MV-4-11 (cell line): ENCODE results near the gene TSPAN3.
A peak's percentile ranks its signal among the peaks of the same experiment; 100 is the strongest.

Source experiments
- DNase-seq: peaks from one replicate; lab custom pipeline; 2025; lab: John Stamatoyannopoulos, UW

The TSPAN3 gene

DNA sequence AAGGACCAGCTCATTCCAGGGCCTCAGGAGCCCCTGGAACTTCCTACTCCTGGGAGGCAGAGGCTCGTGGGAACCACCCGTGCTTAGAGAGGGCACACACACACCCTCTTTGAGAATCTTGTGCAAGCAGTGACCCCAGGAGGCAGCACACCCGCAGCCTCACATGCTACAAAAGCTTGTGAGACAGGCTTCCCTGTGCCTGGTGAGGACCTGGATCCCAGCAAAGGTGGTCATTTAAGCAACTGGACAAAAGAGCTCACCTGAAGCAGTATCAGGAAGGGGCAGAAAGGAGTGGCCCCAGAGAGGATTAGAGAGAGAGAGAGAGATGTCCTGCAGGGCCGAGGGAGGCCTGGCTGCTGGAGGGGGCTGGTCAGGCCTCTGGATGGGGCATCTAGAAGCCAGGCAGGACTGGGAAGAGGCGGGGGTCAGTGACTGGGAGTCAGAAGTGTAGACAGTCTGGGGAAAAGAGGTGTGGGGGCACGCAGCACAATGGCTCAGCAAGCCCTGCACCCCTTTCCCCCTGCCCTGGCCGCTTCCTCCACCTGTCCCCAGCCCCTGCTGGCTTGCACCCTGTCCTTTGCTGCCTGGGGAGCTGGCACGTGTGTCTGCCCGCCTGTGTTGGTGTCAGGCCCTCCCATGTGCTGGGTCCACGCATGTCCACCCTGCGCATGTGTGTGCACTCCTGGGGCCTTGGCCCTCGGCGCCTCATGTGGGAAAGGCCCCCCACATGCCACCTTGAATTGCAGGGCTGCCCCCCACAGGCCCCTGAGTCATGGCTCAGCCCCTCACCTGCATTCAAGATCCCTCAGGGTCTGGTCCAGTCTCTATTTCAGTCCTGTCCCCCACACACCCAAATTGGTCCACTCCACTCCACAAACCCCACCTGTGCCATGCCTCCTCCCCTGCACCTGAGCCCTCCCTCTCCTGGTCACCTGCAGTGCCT lies 36.9 kb downstream of the TSPAN3 start:
- DNase-seq, result no peak

GRCh38 chr15:77033417-77033728 lies 37.5 kb downstream of the TSPAN3 start:
- DNase-seq, result no peak

DNA sequence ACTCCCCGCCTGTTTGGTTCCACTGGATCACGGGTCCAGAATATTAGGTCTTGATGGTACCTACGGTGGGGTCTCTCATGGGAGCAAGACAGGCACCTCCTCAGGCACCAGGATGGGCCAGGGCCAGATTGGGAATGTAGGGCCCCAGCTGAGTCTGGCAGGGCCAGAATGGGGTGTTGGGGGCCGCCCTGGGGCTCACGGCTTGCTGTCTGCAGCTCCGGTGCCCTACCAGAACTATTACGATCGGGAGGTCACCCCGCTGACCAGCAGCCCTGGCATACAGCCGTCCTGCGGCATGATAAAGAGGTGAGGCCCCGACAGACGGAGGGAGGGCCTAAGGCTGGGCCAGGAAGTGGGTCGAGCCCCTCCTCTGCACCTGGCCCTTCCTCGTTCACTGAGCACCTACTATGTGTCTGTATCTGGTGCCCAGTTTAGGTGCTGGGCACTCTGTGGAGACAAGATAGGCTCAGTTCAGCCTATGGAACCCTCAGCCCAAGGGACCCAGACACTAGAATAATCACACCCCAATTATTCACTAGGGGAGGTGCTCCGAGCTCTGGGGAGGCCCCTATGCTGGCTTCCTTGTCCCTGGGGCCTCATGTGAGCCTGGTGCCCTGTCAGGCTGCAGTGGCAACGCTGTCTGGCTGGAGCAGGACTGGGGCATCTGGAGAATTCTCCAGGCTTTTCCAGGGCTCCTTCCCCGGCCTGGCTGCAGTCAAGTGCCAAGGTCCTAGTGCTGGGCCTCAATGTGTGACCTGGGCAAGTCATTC lies 38.1 kb downstream of the TSPAN3 start:
- DNase-seq, result no peak

DNA sequence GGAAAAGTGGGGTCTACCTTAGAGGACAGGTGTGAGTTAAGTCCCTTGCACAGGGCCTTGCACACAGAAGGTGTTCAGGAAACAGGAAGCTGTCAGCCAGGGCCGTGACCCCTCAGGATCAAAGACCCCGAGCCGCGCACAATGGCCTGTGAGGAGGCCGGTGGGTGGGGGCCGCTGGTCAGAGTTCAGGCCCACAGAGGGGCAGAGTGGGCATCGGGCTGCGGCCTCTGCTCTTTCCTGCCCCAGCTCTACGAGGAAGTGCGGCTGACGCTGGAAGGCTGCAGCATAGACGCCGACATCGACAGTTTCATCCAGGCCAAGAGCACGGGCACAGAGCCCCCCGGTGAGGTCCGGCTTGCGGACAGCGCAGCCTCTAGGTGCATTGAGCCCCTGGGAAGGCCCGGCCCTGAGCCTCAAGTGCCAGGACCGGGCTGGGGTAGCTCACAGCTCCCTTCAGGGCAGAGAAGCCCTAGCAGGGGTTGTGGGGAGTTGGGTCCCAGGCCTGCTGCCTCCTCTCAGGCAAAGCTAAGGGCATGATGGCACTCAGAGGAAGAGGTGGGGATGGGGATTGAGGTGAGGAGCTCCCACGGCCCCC lies 38.8 kb downstream of the TSPAN3 start:
- no peak for DNase-seq

DNA sequence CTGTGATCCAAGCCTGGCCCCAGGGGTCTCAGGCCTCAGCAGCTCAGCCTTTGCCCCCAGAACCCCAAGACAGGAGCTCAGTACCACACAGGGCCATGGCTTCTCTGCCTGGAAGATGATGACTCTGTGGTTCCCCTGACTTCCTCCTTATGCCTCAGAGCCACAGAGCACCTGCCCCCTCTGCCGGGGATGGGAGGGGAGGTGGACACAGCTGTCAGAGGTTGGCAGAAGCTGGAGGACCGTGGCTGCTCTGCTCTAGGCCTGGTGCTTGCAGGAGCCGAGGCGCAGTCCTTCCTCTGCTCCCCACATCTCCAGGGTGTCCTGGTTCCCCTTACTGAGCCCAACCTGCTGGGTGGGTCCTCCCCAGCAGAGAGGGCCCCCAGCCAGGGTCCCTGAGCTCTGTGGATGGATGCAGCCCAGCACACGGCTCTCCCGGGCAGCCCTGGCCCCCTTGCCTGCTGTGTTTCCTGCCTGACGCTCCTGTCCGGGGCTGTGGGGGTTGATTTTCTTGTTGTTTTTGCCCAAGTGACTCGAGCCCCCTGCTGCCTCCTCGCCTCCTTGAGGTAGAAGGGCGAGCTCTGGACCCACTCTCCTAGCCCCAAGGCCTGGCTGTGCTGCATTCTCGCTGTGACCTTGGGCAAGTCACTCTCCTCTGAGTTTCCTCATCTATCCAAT lies 39.4 kb downstream of the TSPAN3 start:
- peak; percentile 82 for DNase-seq

DNA sequence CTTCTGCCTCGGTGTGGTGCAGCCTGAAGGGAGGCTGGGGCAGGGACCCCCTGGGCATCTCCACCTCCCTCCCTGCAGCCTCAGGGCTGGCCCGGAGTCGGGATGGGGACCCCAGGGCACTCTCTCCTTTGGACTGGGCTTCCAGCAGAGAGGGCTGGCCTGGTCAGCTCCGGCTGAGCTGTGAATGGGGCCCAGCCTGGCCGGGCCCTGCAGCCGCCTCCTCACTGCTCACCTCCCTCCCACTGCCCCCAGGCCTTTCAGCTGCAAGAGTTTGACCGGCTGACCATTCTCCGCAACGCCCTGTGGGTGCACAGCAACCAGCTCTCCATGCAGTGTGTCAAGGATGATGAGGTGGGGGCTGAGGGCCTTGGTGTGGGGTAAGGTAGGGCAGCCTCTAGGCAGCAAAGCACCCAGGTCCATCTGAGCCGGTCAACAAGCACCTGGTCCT lies 40.0 kb downstream of the TSPAN3 start:
- no peak for DNase-seq

GRCh38 chr15:77030048-77030927 lies 40.6 kb downstream of the TSPAN3 start:
- no peak for DNase-seq

- DNase-seq, result no peak
Measured at GRCh38 chr15:77029166-77030047, 41.5 kb downstream of the TSPAN3 start.

GRCh38 chr15:77028451-77029165 lies 42.3 kb downstream of the TSPAN3 start:
- DNase-seq, result no peak

GRCh38 chr15:77027697-77028450 lies 43.0 kb downstream of the TSPAN3 start:
- DNase-seq, result no peak

- no peak for DNase-seq
Measured at GRCh38 chr15:77027111-77027696, 43.7 kb downstream of the TSPAN3 start.

DNA sequence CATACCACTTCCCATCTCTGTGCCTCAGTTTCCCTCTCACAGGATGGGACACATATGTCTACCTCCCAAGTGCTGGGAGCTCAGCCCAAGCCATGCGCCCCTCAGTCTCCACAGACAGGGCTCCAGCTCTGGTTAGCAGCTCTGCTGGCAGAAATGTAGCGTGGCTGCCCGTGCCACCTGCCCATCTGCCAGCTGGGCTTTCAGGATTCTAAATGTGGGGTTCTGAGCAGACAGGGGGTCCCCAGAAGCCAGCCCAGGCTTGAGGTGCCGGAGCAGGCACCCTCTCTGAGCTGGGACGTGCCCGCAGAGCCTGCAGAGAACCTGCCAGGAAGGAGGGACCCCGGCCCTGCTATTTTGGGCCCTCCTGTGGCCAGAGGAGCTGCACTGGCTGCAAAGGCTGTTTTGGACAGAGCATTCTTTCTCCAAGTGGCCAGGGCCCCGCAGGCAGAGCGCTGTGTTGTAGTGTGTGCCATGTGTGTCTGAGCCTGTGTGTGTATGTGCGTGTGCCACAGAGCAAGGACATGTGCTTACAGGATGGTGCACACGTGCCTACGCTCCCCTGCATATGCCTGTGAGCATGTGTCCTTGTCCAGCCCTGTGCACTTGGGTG lies 44.3 kb downstream of the TSPAN3 start:
- no peak for DNase-seq

DNA sequence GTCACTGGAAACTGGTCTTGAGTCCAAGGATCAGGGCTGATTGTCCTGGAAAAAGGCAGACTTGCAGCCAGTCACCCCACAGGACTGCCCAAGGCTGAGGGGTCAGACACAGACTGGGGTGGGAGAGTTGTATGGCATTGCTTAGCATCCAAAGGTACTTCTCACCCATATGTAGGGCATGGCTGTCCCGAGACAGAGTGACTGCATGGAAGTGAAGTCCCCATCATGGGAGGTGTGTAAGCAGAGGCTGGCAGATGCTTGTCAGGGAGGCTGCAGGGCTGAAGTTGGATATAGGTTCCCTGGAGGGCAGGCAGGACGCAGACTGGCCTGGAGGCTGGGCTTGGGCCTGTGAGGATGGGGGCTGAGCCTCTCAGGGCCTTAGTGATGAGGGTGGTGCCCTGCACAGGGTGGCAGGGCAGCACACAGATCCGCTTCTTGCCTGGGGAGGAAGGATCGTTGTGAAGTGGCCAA lies 44.9 kb downstream of the TSPAN3 start:
- DNase-seq, result no peak

DNA sequence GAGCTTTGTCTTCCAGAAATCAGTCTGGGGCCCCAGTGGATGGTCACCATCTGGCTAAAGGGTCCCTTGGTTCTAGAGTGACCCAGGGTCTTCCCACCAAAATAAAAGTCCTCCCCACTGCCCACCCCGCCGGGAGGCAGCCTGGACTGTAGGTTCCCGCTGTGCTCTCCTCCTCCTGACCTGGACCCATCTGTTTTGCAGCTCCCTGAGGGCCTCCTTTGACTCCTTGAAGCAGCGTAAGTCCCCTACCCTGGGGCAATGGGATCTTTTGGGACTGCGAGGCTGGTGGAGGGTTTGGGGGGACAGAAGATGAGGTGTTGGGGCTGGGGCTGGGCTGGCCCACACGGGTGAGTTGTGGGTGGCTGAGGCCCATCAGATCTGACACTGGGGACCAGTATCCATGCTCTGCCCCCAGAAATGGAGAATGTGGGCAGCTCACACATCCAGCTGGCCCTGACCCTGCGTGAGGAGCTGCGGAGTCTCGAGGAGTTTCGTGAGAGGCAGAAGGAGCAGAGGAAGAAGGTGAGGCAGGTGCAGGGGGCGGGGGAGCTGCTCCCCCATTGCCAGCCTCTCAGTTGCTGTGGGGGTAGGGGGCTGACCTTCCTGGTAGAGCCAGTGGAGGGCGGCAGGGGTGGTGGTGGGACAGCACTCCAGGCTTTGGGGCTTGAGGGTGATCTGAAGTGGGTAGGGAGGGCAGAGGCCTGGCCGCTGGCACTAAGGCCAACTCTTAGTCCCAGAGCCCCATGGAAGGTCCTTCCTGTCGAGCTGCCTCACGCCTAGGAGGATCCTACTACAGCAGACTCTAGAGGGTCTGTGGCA lies 45.6 kb downstream of the TSPAN3 start:
- DNase-seq, result no peak

GRCh38 chr15:77024273-77025082 lies 46.4 kb downstream of the TSPAN3 start:
- DNase-seq, result peak; percentile 17
